ENCODE results near the gene ZFHX3.

GRCh38 chr16:72928090-72928981 lies 119.6 kb downstream of the ZFHX3 start:
- TF ChIP-seq POLR2AphosphoS5 (IDR thresholded peaks at IDR 0.05) (no peak), CTCF (IDR thresholded peaks at IDR 0.05; ENCODE audit: poor library complexity, severe bottlenecking) (no peak), EZH2 (IDR thresholded peaks at IDR 0.05; ENCODE audit: borderline replicate concordance, insufficient read depth, low read length, poor library complexity, severe bottlenecking) (no peak), SMC3 (conservative IDR thresholded peaks at IDR 0.05; ENCODE audit: poor library complexity) (no peak), RAD21 (conservative IDR thresholded peaks at IDR 0.05) (no peak), EP300 (conservative IDR thresholded peaks at IDR 0.05; ENCODE audit: poor library complexity, severe bottlenecking) (no peak)

All from neural cell (in vitro differentiated cells).